OCI-LY7 (cell line): ENCODE measurements around the gene ENKD1. TPM values are rescaled to one million over a fixed set of nuclear protein-coding genes. Genes with fewer than 3 reads are reported as not detected.

Source experiments
- BruUV-seq: library from RNA; stranded (reverse); fragments of 400-500 nt; replicated peaks from 2 replicates; lab custom pipeline; 2021; lab: Mats Ljungman, UMichigan
- CTCF ChIA-PET: fragments of 300-600 bp; sonication (Branson Sonifier 250); formaldehyde crosslinking; loops from one replicate; lab custom pipeline; 2022; ENCODE audit warnings: antibody characterized with exemption; ENCODE audit not compliant: unreplicated experiment; lab: Charles Lee
- POLR2A ChIA-PET: fragments of 300-600 bp; sonication (Branson Sonifier 250); formaldehyde crosslinking; loops from one replicate; lab custom pipeline; 2022; ENCODE audit warnings: antibody characterized with exemption; lab: Charles Lee
- DNase-seq: peaks from one replicate; pipeline ENCODE4 v3.0.0-alpha.2; 2015; ENCODE audit warnings: low spot score
- H2AFZ ChIP-seq: fragments of 200-600 bp; sonication (generic), shearing (Covaris generic); 2 replicates; pipeline ENCODE4 v1.6.1; 2014; ENCODE audit warnings: mild to moderate bottlenecking, antibody characterized with exemption, low read length, moderate library complexity
- H3K27ac ChIP-seq: fragments of 200-600 bp; sonication (generic); 2 replicates; pipeline ENCODE4 v1.5.1; 2014; ENCODE audit warnings: mixed run types, low read depth, mild to moderate bottlenecking, moderate library complexity, low read length, inconsistent platforms; ENCODE audit not compliant: poor library complexity, severe bottlenecking
- H3K36me3 ChIP-seq: fragments of 200-600 bp; sonication (generic); 2 replicates; pipeline ENCODE4 v1.6.1; 2014; ENCODE audit warnings: mild to moderate bottlenecking, antibody characterized with exemption, low read length, moderate library complexity, mixed read lengths; ENCODE audit not compliant: insufficient read depth
- H3K4me1 ChIP-seq: fragments of 200-600 bp; sonication (generic); 2 replicates; pipeline ENCODE4 v1.5.1; 2014; ENCODE audit warnings: mild to moderate bottlenecking, low read length; ENCODE audit not compliant: insufficient read depth, poor library complexity, severe bottlenecking
- H3K4me2 ChIP-seq: fragments of 200-600 bp; sonication (generic); 2 replicates; pipeline ENCODE4 v1.6.1; 2014; ENCODE audit warnings: mild to moderate bottlenecking, low read length
- H3K4me3 ChIP-seq: fragments of 200-600 bp; sonication (generic); 2 replicates; pipeline ENCODE4 v1.5.1; 2014; ENCODE audit warnings: mild to moderate bottlenecking, low read depth, low read length; ENCODE audit not compliant: poor library complexity, severe bottlenecking
- H3K79me2 ChIP-seq: fragments of 200-600 bp; sonication (generic); 2 replicates; pipeline ENCODE4 v1.6.1; 2016; ENCODE audit warnings: low read depth, mild to moderate bottlenecking, low read length, moderate library complexity, mixed read lengths; ENCODE audit not compliant: insufficient read depth
- H3K9me2 ChIP-seq: fragments of 200-600 bp; sonication (generic); 2 replicates; pipeline ENCODE4 v1.6.1; 2016; ENCODE audit warnings: mild to moderate bottlenecking, low read length, mixed read lengths; ENCODE audit not compliant: insufficient read depth
- H3K9me3 ChIP-seq: fragments of 200-600 bp; sonication (generic); 2 replicates; pipeline ENCODE4 v1.6.1; 2014; ENCODE audit warnings: mild to moderate bottlenecking, mixed run types, low read length, mixed read lengths
- H4K20me1 ChIP-seq: fragments of 200-600 bp; sonication (generic); 2 replicates; pipeline ENCODE4 v1.6.1; 2014; ENCODE audit warnings: mild to moderate bottlenecking, antibody characterized with exemption, low read length, moderate library complexity, mixed read lengths; ENCODE audit not compliant: insufficient read depth
- EZH2phosphoT487 ChIP-seq: fragments of 200-600 bp; sonication (generic); IDR thresholded peaks from 2 replicates; pipeline ENCODE4 v1.6.1; 2018; ENCODE audit warnings: low read depth, borderline replicate concordance, mild to moderate bottlenecking, mixed run types, antibody characterized with exemption, low read length, moderate library complexity, mixed read lengths
- intact Hi-C: fragments of 100-400 bp; cut with micrococcal nuclease; formaldehyde crosslinking; loops from one replicate; pipeline ENCODE4 v1.10.0; 2022; ENCODE audit not compliant: unreplicated experiment
- total RNA-seq, 2 experiments: library from RNA; depleted of rRNA in 1 of 2; stranded (reverse); fragments of >200 nt in 1 of 2; shearing (Covaris generic) in 1 of 2; gene quantifications; 2 replicates each; pipeline ENCODE4 v1.2.3, GENCODE V29; 2014 to 2022
- TF ChIP-seq, protein P1 (sequence below): fragments of 200-600 bp; sonication (generic); conservative IDR thresholded peaks from 2 replicates; pipeline ENCODE4 v1.5.1; 2014; ENCODE audit warnings: mild to moderate bottlenecking, antibody characterized with exemption, low read length, moderate library complexity, mixed read lengths

The ENKD1 gene
- total RNA-seq, 2 experiments from 2014 or later = 8.1 to 15.7 TPM

DNA sequence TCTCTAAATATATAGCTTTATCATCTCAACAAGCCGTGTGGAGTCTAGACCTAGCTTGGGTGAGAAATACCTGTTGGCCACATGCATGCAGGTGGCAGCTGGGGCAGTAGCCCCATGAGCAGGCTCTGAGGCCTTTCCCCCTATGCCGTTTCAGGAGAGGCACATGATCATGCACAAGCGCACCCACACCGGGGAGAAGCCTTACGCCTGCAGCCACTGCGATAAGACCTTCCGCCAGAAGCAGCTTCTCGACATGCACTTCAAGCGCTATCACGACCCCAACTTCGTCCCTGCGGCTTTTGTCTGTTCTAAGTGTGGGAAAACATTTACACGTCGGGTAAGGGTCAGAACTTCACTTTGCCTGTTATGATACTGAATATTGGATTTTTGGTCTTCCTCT, 38.3 kb downstream of the ENKD1 start:
- CTCF ChIA-PET = no interaction called here
- no peak for TF ChIP-seq EZH2phosphoT487
- TF ChIP-seq, protein P1, sequence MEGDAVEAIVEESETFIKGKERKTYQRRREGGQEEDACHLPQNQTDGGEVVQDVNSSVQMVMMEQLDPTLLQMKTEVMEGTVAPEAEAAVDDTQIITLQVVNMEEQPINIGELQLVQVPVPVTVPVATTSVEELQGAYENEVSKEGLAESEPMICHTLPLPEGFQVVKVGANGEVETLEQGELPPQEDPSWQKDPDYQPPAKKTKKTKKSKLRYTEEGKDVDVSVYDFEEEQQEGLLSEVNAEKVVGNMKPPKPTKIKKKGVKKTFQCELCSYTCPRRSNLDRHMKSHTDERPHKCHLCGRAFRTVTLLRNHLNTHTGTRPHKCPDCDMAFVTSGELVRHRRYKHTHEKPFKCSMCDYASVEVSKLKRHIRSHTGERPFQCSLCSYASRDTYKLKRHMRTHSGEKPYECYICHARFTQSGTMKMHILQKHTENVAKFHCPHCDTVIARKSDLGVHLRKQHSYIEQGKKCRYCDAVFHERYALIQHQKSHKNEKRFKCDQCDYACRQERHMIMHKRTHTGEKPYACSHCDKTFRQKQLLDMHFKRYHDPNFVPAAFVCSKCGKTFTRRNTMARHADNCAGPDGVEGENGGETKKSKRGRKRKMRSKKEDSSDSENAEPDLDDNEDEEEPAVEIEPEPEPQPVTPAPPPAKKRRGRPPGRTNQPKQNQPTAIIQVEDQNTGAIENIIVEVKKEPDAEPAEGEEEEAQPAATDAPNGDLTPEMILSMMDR = no peak
- 0 out of 2 replicates have a peak, but pooled peaks cover 3% of the 10 kb centered on the region for H4K20me1 ChIP-seq
- POLR2A ChIA-PET = no interaction called here
- H3K27ac ChIP-seq = no peak overlapping the region
- no peaks in the 10 kb centered on the region for H3K9me3 ChIP-seq
- DNase-seq = no peak
- no peak overlapping the region for H2AFZ ChIP-seq
- no TSS peak for BruUV-seq
- H3K4me3 ChIP-seq = no peak overlapping the region
- H3K79me2 ChIP-seq = no peaks in the 10 kb centered on the region
- H3K36me3 ChIP-seq = peaks cover 90% of the 10 kb centered on the region
- no peak overlapping the region for H3K4me2 ChIP-seq
- no peaks in the 10 kb centered on the region for H3K9me2 ChIP-seq
- intact Hi-C loops = no loop called here
- H3K4me1 ChIP-seq = no peaks in the 10 kb centered on the region

- Histone ChIP-seq H3K4me3 (no peak overlapping the region), H4K20me1 (no peaks in the 10 kb centered on the region), H3K9me3 (no peaks in the 10 kb centered on the region), H3K4me2 (no peak overlapping the region), H3K79me2 (peaks cover 26% of the 10 kb centered on the region), H3K9me2 (no peaks in the 10 kb centered on the region), H3K27ac (no peak overlapping the region), H3K36me3 (peaks cover 84% of the 10 kb centered on the region), H2AFZ (no peak overlapping the region), H3K4me1 (no peaks in the 10 kb centered on the region)
- DNase-seq = peak; percentile 8
- no TSS peak for BruUV-seq
- no peak for TF ChIP-seq EZH2phosphoT487
- TF ChIP-seq, protein P1 = peak; percentile 66
- ChIA-PET CTCF (no interaction called here), POLR2A (interaction anchor here (0.6 kb wide), 1 partner anchor 20 kb away, joined by 4 read pairs; no protein-coding TSS in a partner anchor)
- intact Hi-C loops = no loop called here
These were observed 52.7 kb downstream of the ENKD1 start for GRCh38 chr16:67613808-67614207.

Other genes with a start within 250 kb of the ENKD1 start
- not detected in 2 replicates for gene HSD11B2, start 235.6 kb downstream of the ENKD1 start, total RNA-seq (2014; rRNA removed; shearing (Covaris generic))
- gene HSD11B2, start 235.6 kb downstream of the ENKD1 start, total RNA-seq (2022) = not detected in 2 replicates
- 13.5 and 24.4 TPM in 2 replicates for gene ATP6V0D1, start 185.6 kb downstream of the ENKD1 start, total RNA-seq (2014; rRNA removed; shearing (Covaris generic))
- 34.0 and 38.0 TPM in 2 replicates for gene ATP6V0D1, start 185.6 kb downstream of the ENKD1 start, total RNA-seq (2022)
- not detected in 2 replicates for gene AGRP, start 183.2 kb downstream of the ENKD1 start, total RNA-seq (2014; rRNA removed; shearing (Covaris generic))
- 0.52 TPM in 1 of 2 replicates, not detected in the other for gene AGRP, start 183.2 kb downstream of the ENKD1 start, total RNA-seq (2022)
- gene RIPOR1, start 137.9 kb downstream of the ENKD1 start, total RNA-seq (2014; rRNA removed; shearing (Covaris generic)) = 8.9 and 9.7 TPM in 2 replicates
- gene RIPOR1, start 137.9 kb downstream of the ENKD1 start, total RNA-seq (2022) = 26.4 and 40.2 TPM in 2 replicates
- gene CTCF, start 104.2 kb downstream of the ENKD1 start, total RNA-seq (2014; rRNA removed; shearing (Covaris generic)) = 70.6 and 72.1 TPM in 2 replicates
- 83.5 and 93.3 TPM in 2 replicates for gene CTCF, start 104.2 kb downstream of the ENKD1 start, total RNA-seq (2022)
- 98.0 and 114 TPM in 2 replicates for gene CARMIL2, start 21.6 kb downstream of the ENKD1 start, total RNA-seq (2014; rRNA removed; shearing (Covaris generic))
- gene CARMIL2, start 21.6 kb downstream of the ENKD1 start, total RNA-seq (2022) = 200 and 202 TPM in 2 replicates
- 33.7 and 41.7 TPM in 2 replicates for gene ACD, start 6.5 kb downstream of the ENKD1 start, total RNA-seq (2014; rRNA removed; shearing (Covaris generic))
- gene ACD, start 6.5 kb downstream of the ENKD1 start, total RNA-seq (2022) = 45.4 and 50.2 TPM in 2 replicates
- gene PARD6A, start 5.8 kb downstream of the ENKD1 start, total RNA-seq (2014; rRNA removed; shearing (Covaris generic)) = 12.3 and 23.3 TPM in 2 replicates
- 10.5 and 14.0 TPM in 2 replicates for gene PARD6A, start 5.8 kb downstream of the ENKD1 start, total RNA-seq (2022)
- gene C16orf86, start 64 bp upstream of the ENKD1 start, total RNA-seq (2014; rRNA removed; shearing (Covaris generic)) = 4.7 and 8.5 TPM in 2 replicates
- 6.8 and 7.8 TPM in 2 replicates for gene C16orf86, start 64 bp upstream of the ENKD1 start, total RNA-seq (2022)
- gene GFOD2, start 52.6 kb upstream of the ENKD1 start, total RNA-seq (2014; rRNA removed; shearing (Covaris generic)) = 13.2 and 16.2 TPM in 2 replicates
- 18.0 and 18.5 TPM in 2 replicates for gene GFOD2, start 52.6 kb upstream of the ENKD1 start, total RNA-seq (2022)
- gene RANBP10, start 139.8 kb upstream of the ENKD1 start, total RNA-seq (2014; rRNA removed; shearing (Covaris generic)) = 6.7 and 12.3 TPM in 2 replicates
- gene RANBP10, start 139.8 kb upstream of the ENKD1 start, total RNA-seq (2022) = 20.0 and 21.4 TPM in 2 replicates
- gene TSNAXIP1, start 140.1 kb upstream of the ENKD1 start, total RNA-seq (2014; rRNA removed; shearing (Covaris generic)) = 0.28 and 0.76 TPM in 2 replicates
- gene TSNAXIP1, start 140.1 kb upstream of the ENKD1 start, total RNA-seq (2022) = 0.68 and 0.91 TPM in 2 replicates
- 52.9 and 66.3 TPM in 2 replicates for gene THAP11, start 175.6 kb upstream of the ENKD1 start, total RNA-seq (2014; rRNA removed; shearing (Covaris generic))
- gene THAP11, start 175.6 kb upstream of the ENKD1 start, total RNA-seq (2022) = 38.8 and 39.5 TPM in 2 replicates
- gene NUTF2, start 180.2 kb upstream of the ENKD1 start, total RNA-seq (2014; rRNA removed; shearing (Covaris generic)) = 168 and 187 TPM in 2 replicates
- gene NUTF2, start 180.2 kb upstream of the ENKD1 start, total RNA-seq (2022) = 143 and 144 TPM in 2 replicates
- gene CENPT, start 180.9 kb upstream of the ENKD1 start, total RNA-seq (2014; rRNA removed; shearing (Covaris generic)) = 74.7 and 85.3 TPM in 2 replicates
- 48.9 and 55.4 TPM in 2 replicates for gene CENPT, start 180.9 kb upstream of the ENKD1 start, total RNA-seq (2022)
- 58.4 and 89.6 TPM in 2 replicates for gene EDC4, start 206.3 kb upstream of the ENKD1 start, total RNA-seq (2014; rRNA removed; shearing (Covaris generic))
- gene EDC4, start 206.3 kb upstream of the ENKD1 start, total RNA-seq (2022) = 86.6 and 100 TPM in 2 replicates
- gene NRN1L, start 218.1 kb upstream of the ENKD1 start, total RNA-seq (2014; rRNA removed; shearing (Covaris generic)) = 0.66 and 1.7 TPM in 2 replicates
- gene NRN1L, start 218.1 kb upstream of the ENKD1 start, total RNA-seq (2022) = 0.80 and 1.2 TPM in 2 replicates
- gene PSKH1, start 226.5 kb upstream of the ENKD1 start, total RNA-seq (2014; rRNA removed; shearing (Covaris generic)) = 9.7 and 10.4 TPM in 2 replicates
- gene PSKH1, start 226.5 kb upstream of the ENKD1 start, total RNA-seq (2022) = 23.8 and 27.1 TPM in 2 replicates